Smooth muscle cell (in vitro differentiated cells): Measurements from ENCODE around the gene PMPCA. TPM values are rescaled to one million over a fixed set of nuclear protein-coding genes. Genes with fewer than 3 reads are reported as not detected.

Experiments used
- DNase-seq: peaks from one replicate; lab custom pipeline; 2025; ENCODE audit not compliant: unreplicated experiment; lab: John Stamatoyannopoulos, UW
- H2AFZ ChIP-seq: fragments of 200-600 bp; sonication (generic); 2 replicates; pipeline ENCODE4 v1.6.0; 2016; ENCODE audit warnings: antibody characterized with exemption, low read depth, mild to moderate bottlenecking
- H3F3A ChIP-seq: fragments of 200-600 bp; sonication (generic); 2 replicates; pipeline ENCODE4 v1.6.0; 2017; ENCODE audit warnings: antibody characterized with exemption, low read depth
- H3K27ac ChIP-seq: fragments of 200-600 bp; sonication (generic); 2 replicates; pipeline ENCODE4 v1.5.1; 2016; ENCODE audit warnings: low read depth, mild to moderate bottlenecking
- H3K27me3 ChIP-seq: fragments of 200-600 bp; sonication (generic); 2 replicates; pipeline ENCODE4 v1.6.1; 2016; ENCODE audit warnings: low read depth, mild to moderate bottlenecking
- H3K36me3 ChIP-seq: fragments of 200-600 bp; sonication (generic); 2 replicates; pipeline ENCODE4 v1.5.1; 2016; ENCODE audit warnings: low read depth
- H3K4me1 ChIP-seq: fragments of 200-600 bp; sonication (generic); 2 replicates; pipeline ENCODE4 v1.5.1; 2016; ENCODE audit warnings: low read depth
- H3K4me2 ChIP-seq: fragments of 200-600 bp; sonication (generic); 2 replicates; pipeline ENCODE4 v1.6.0; 2016; ENCODE audit warnings: mild to moderate bottlenecking
- H3K4me3 ChIP-seq: fragments of 200-600 bp; sonication (generic); 2 replicates; pipeline ENCODE4 v1.5.1; 2016; ENCODE audit warnings: mild to moderate bottlenecking
- H3K79me2 ChIP-seq: fragments of 200-600 bp; sonication (generic); 2 replicates; pipeline ENCODE4 v1.6.0; 2016; ENCODE audit warnings: low read depth, mild to moderate bottlenecking
- H3K9ac ChIP-seq: fragments of 200-600 bp; sonication (generic); 2 replicates; pipeline ENCODE4 v1.6.0; 2016; ENCODE audit warnings: low read depth
- H3K9me3 ChIP-seq: fragments of 200-600 bp; sonication (generic); replicated peaks from 2 replicates; pipeline ENCODE4 v1.5.1; 2016; ENCODE audit warnings: low read depth
- H4K20me1 ChIP-seq: fragments of 200-600 bp; sonication (generic); 2 replicates; pipeline ENCODE4 v1.6.0; 2016; ENCODE audit warnings: low read depth
- CTCF ChIP-seq: fragments of 200-600 bp; sonication (generic); IDR thresholded peaks from 2 replicates; pipeline ENCODE4 v1.5.1; 2017; ENCODE audit warnings: borderline replicate concordance, mild to moderate bottlenecking, antibody characterized with exemption; ENCODE audit not compliant: insufficient read depth, poor library complexity, severe bottlenecking
- WGBS: methylation state at CpG from one replicate; pipeline ENCODE4 v1.1.7; 2016; ENCODE audit warnings: low lambda C conversion rate; 5-methylcytosine and 5-hydroxymethylcytosine counted together
- polyA plus RNA-seq: library from polyadenylated mRNA; unstranded; fragments of >200 nt; fragmentation: Nextera tagmentation; extraction: Ambion mirVana; gene quantifications from 2 replicates; pipeline ENCODE4 v1.2.1, GENCODE V29; 2016
- total RNA-seq: library from RNA; depleted of rRNA; stranded (reverse); fragments of >200 nt; gene quantifications from 2 replicates; pipeline ENCODE4 v1.2.3, GENCODE V29; 2014

PMPCA gene
- total and polyA plus RNA-seq, 2 experiments from 2014 or later, result 39.8 to 73.0 TPM

GRCh38 chr9:136433849-136434579, 23.6 kb downstream of the PMPCA start:
- Histone ChIP-seq H3K4me1 (peaks cover 7% of the 10 kb centered on the region), H3K79me2 (peaks cover 35% of the 10 kb centered on the region)
- 98% methylated on average over 36 of the region's 37 CpGs for WGBS

GRCh38 chr9:136434580-136435169, 24.2 kb downstream of the PMPCA start:
- Histone ChIP-seq H3K9me3 (no peaks in the 10 kb centered on the region), H4K20me1 (peaks cover 66% of the 10 kb centered on the region), H3K36me3 (no peaks in the 10 kb centered on the region), H3K27me3 (no peaks in the 10 kb centered on the region), H3K27ac (no peak overlapping the region), H3K4me3 (no peak overlapping the region), H3K79me2 (peaks cover 40% of the 10 kb centered on the region), H3K4me1 (peaks cover 7% of the 10 kb centered on the region), H3K9ac (no peak overlapping the region), H2AFZ (no peak overlapping the region), H3K4me2 (no peak overlapping the region), H3F3A (no peaks in the 10 kb centered on the region)
- over 99% methylated on average over 13 of the region's 17 CpGs for WGBS
- DNase-seq, result no peak
- TF ChIP-seq CTCF, result no peak

More at GRCh38 chr9:136433849-136434579, 23.6 kb downstream of the PMPCA start:
- no peak overlapping the region for H3K4me2 ChIP-seq
- no peaks in the 10 kb centered on the region for H3K27me3 ChIP-seq
- no peaks in the 10 kb centered on the region for H3K36me3 ChIP-seq
- no peak for TF ChIP-seq CTCF
- H3K4me3 ChIP-seq, result no peak overlapping the region
- H3K9me3 ChIP-seq, result no peaks in the 10 kb centered on the region
- H4K20me1 ChIP-seq, result peaks cover 65% of the 10 kb centered on the region
- H3F3A ChIP-seq, result no peaks in the 10 kb centered on the region
- DNase-seq, result no peak
- H2AFZ ChIP-seq, result no peak overlapping the region
- no peak overlapping the region for H3K27ac ChIP-seq
- H3K9ac ChIP-seq, result no peak overlapping the region

GRCh38 chr9:136436055-136436634, 25.7 kb downstream of the PMPCA start:
- WGBS, result 97% methylated on average over 25 of the region's 25 CpGs
- no peak overlapping the region for H3K4me3 ChIP-seq
- H3K36me3 ChIP-seq, result no peaks in the 10 kb centered on the region
- no peak overlapping the region for H2AFZ ChIP-seq
- no peak overlapping the region for H3K4me2 ChIP-seq
- peaks cover 13% of the 10 kb centered on the region for H3F3A ChIP-seq
- H3K4me1 ChIP-seq, result peaks cover 7% of the 10 kb centered on the region
- no peaks in the 10 kb centered on the region for H3K27me3 ChIP-seq
- H3K9me3 ChIP-seq, result no peaks in the 10 kb centered on the region
- H3K9ac ChIP-seq, result no peak overlapping the region
- peaks cover 40% of the 10 kb centered on the region for H3K79me2 ChIP-seq
- DNase-seq, result no peak
- TF ChIP-seq CTCF, result no peak
- no peak overlapping the region for H3K27ac ChIP-seq
- H4K20me1 ChIP-seq, result peaks cover 80% of the 10 kb centered on the region
